Mammary epithelial cell (primary cell): ENCODE data around the gene CELF4.

ENCODE experiments used
- CTCF ChIP-seq, 2 donors: IDR thresholded peaks in 1 of 2; conservative IDR thresholded peaks in 1 of 2; 2 replicates each; pipeline ENCODE4 v1.5.1; 2011 to 2012; ENCODE audit warnings: inconsistent platforms in 2 of 2, low read length in 2 of 2, mild to moderate bottlenecking in 2 of 2, control low read depth in 1 of 2, low read depth in 1 of 2; ENCODE audit not compliant: insufficient read depth in 1 of 2; ENCODE audit errors: extremely low read depth in 1 of 2
- EZH2 ChIP-seq: IDR thresholded peaks from 2 replicates; pipeline ENCODE4 v1.6.1; 2012; ENCODE audit warnings: low read length, inconsistent platforms, borderline replicate concordance

GRCh38 chr18:37408676-37409265 is 156.8 kb downstream of the CELF4 start:
- TF ChIP-seq CTCF (conservative IDR thresholded peaks at IDR 0.05 in 1 of 2, IDR thresholded peaks at IDR 0.05 in 1 of 2; ENCODE audit: extremely low read depth in 1 of 2, insufficient read depth in 1 of 2, low read depth in 1 of 2, low read length in 2 of 2), result no peak
- no peak for TF ChIP-seq EZH2
